ENCODE results near the gene ZNF79.

- TF ChIP-seq, protein P1, sequence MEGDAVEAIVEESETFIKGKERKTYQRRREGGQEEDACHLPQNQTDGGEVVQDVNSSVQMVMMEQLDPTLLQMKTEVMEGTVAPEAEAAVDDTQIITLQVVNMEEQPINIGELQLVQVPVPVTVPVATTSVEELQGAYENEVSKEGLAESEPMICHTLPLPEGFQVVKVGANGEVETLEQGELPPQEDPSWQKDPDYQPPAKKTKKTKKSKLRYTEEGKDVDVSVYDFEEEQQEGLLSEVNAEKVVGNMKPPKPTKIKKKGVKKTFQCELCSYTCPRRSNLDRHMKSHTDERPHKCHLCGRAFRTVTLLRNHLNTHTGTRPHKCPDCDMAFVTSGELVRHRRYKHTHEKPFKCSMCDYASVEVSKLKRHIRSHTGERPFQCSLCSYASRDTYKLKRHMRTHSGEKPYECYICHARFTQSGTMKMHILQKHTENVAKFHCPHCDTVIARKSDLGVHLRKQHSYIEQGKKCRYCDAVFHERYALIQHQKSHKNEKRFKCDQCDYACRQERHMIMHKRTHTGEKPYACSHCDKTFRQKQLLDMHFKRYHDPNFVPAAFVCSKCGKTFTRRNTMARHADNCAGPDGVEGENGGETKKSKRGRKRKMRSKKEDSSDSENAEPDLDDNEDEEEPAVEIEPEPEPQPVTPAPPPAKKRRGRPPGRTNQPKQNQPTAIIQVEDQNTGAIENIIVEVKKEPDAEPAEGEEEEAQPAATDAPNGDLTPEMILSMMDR (IDR thresholded peaks at IDR 0.05) = no peak
- TF ChIP-seq ATF2 (CRISPR knock-in tag; IDR thresholded peaks at IDR 0.05; ENCODE audit: borderline replicate concordance, low read depth) = no peak
- TF ChIP-seq, protein P2, sequence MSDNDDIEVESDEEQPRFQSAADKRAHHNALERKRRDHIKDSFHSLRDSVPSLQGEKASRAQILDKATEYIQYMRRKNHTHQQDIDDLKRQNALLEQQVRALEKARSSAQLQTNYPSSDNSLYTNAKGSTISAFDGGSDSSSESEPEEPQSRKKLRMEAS (CRISPR knock-in tag; IDR thresholded peaks at IDR 0.05) = peak; percentile 43; the same call in 1 of the 2 replicates
- TF ChIP-seq, protein P3, sequence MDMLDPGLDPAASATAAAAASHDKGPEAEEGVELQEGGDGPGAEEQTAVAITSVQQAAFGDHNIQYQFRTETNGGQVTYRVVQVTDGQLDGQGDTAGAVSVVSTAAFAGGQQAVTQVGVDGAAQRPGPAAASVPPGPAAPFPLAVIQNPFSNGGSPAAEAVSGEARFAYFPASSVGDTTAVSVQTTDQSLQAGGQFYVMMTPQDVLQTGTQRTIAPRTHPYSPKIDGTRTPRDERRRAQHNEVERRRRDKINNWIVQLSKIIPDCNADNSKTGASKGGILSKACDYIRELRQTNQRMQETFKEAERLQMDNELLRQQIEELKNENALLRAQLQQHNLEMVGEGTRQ (CRISPR knock-in tag; IDR thresholded peaks at IDR 0.05) = no peak
- TF ChIP-seq, protein P4, sequence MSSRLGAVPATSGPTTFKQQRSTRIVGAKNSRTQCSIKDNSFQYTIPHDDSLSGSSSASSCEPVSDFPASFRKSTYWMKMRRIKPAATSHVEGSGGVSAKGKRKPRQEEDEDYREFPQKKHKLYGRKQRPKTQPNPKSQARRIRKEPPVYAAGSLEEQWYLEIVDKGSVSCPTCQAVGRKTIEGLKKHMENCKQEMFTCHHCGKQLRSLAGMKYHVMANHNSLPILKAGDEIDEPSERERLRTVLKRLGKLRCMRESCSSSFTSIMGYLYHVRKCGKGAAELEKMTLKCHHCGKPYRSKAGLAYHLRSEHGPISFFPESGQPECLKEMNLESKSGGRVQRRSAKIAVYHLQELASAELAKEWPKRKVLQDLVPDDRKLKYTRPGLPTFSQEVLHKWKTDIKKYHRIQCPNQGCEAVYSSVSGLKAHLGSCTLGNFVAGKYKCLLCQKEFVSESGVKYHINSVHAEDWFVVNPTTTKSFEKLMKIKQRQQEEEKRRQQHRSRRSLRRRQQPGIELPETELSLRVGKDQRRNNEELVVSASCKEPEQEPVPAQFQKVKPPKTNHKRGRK (CRISPR knock-in tag; IDR thresholded peaks at IDR 0.05; ENCODE audit: borderline replicate concordance) = no peak
- TF ChIP-seq CBFB (CRISPR knock-in tag; IDR thresholded peaks at IDR 0.05; ENCODE audit: low read depth) = no peak
- no peak for TF ChIP-seq OVOL2 (CRISPR knock-in tag; IDR thresholded peaks at IDR 0.05; ENCODE audit: borderline replicate concordance)
Observed at GRCh38 chr9:127451858-127452656, 27.9 kb downstream of the ZNF79 start.
